Prostate gland (tissue), 2 donors: ENCODE measurements around the gene AOPEP.

ENCODE experiments used
- POLR2A ChIP-seq: fragments of 450-650 bp; IDR thresholded peaks from one replicate; pipeline ENCODE4 v1.6.1; 2016; ENCODE audit warnings: antibody characterized with exemption, mild to moderate bottlenecking
- POLR2AphosphoS5 ChIP-seq: sonication (generic); formaldehyde crosslinking; IDR thresholded peaks from one replicate; pipeline ENCODE4 v1.6.1; 2017; ENCODE audit warnings: antibody characterized with exemption
- TF ChIP-seq, protein P1 (sequence below), 4 experiments: fragments of 200-600 bp in 2 of 4; fragments of 450-650 bp in 2 of 4; sonication (generic) in 2 of 4; IDR thresholded peaks; 1 replicate in 3 of 4; 2 replicates in 1 of 4; pipeline ENCODE4 v1.5.1; 2016 to 2019; ENCODE audit warnings: antibody characterized with exemption in 4 of 4, mild to moderate bottlenecking in 2 of 4, moderate library complexity in 2 of 4

DNA sequence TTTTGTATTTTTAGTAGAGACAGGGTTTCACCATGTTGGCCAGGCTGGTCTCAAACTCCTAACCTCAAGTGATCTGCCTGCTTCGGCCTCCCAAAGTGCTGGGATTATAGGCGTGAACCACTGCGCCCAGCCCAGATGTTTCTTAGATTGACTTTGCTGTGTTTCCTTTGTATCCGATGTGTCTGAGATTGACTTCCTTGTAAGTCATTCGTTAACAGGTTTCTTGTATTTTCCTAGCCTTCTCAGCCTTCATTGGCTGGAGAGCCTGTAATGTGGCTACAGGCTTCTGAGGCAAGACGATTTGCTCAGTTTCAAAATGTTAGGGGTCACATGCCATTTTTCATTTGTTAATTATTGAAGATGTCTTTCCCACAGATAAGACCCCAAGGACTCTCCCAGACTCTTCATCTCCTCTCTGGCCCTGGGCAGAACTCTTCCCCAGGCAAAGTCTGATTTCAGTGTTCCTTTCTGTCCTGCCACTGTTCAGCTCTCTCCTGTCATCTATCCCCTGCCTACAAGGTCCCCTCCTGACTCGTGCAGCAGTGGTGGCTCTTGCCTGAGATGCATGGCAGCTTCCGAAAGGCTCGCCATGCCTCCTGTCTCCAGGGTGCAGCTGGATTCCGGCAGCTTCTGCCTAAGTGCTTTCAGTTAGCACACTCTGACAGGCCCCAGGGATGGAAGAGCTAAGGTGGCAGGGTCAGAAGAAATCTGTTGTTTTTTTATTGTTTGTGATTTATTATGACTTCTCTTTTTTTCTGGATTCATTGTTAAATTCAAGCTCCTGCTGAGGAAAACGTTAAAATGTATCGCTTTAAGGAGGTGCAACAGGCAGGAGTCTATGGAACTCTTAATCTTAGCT is 206.4 kb downstream of the AOPEP start:
- TF ChIP-seq, protein P1, sequence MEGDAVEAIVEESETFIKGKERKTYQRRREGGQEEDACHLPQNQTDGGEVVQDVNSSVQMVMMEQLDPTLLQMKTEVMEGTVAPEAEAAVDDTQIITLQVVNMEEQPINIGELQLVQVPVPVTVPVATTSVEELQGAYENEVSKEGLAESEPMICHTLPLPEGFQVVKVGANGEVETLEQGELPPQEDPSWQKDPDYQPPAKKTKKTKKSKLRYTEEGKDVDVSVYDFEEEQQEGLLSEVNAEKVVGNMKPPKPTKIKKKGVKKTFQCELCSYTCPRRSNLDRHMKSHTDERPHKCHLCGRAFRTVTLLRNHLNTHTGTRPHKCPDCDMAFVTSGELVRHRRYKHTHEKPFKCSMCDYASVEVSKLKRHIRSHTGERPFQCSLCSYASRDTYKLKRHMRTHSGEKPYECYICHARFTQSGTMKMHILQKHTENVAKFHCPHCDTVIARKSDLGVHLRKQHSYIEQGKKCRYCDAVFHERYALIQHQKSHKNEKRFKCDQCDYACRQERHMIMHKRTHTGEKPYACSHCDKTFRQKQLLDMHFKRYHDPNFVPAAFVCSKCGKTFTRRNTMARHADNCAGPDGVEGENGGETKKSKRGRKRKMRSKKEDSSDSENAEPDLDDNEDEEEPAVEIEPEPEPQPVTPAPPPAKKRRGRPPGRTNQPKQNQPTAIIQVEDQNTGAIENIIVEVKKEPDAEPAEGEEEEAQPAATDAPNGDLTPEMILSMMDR (IDR thresholded peaks at IDR 0.05), result no peak
- no peak for TF ChIP-seq POLR2A
- TF ChIP-seq POLR2AphosphoS5, result no peak
